HFF-Myc (cell line): Measurements from ENCODE around the gene SEMA3B.

Source experiments
- DNase-seq: peaks from one replicate; pipeline ENCODE4 v3.0.0-alpha.2; 2011; ENCODE audit warnings: low read depth; ENCODE audit errors: extremely low read depth
- H3K4me3 ChIP-seq: replicated peaks from 2 replicates; pipeline ENCODE4 v1.5.1; 2011; ENCODE audit warnings: low read depth, mild to moderate bottlenecking, control low read depth, low read length
- CTCF ChIP-seq: IDR thresholded peaks from 2 replicates; pipeline ENCODE4 v1.5.1; 2012; ENCODE audit warnings: mild to moderate bottlenecking, low read depth, low read length, control low read depth; ENCODE audit errors: missing control alignments

Gene SEMA3B

GRCh38 chr3:50297896-50298725 is 29.2 kb downstream of the SEMA3B start:
- H3K4me3 ChIP-seq, result peak overlapping the region; percentile 76
- TF ChIP-seq CTCF, result peak; percentile 7
- DNase-seq, result no peak

GRCh38 chr3:50298836-50299637 is 30.1 kb downstream of the SEMA3B start, which contains the start of the genes HYAL3 and NAA80:
TSS of gene HYAL3 (minus strand) at chr3:50299405. CDS start at chr3:50295602, 3,803 bp downstream.
TSS of gene NAA80 (minus strand) at chr3:50299405. CDS start at chr3:50297463, 1,942 bp downstream.
- no peak for TF ChIP-seq CTCF
- peak; percentile 98 for DNase-seq
- H3K4me3 ChIP-seq, result peak within 1 kb of the TSS; percentile 76

- peak overlapping the region; percentile 38 for H3K4me3 ChIP-seq
- no peak for DNase-seq
- TF ChIP-seq CTCF, result no peak
These were observed 30.6 kb downstream of the SEMA3B start for GRCh38 chr3:50299638-50299928.

GRCh38 chr3:50299929-50300680 is 31.2 kb downstream of the SEMA3B start:
- TF ChIP-seq CTCF, result no peak
- H3K4me3 ChIP-seq, result peak overlapping the region; percentile 38
- DNase-seq, result no peak

- H3K4me3 ChIP-seq, result no peak overlapping the region
- no peak for DNase-seq
- no peak for TF ChIP-seq CTCF
These were observed 31.8 kb downstream of the SEMA3B start for GRCh38 chr3:50300681-50301254.

- H3K4me3 ChIP-seq, result no peak overlapping the region
- DNase-seq, result no peak
- no peak for TF ChIP-seq CTCF
These were observed 33.4 kb downstream of the SEMA3B start for GRCh38 chr3:50302095-50303012.
